ENCODE measurements around the gene ZNF862. TPM values are rescaled to one million over a fixed set of nuclear protein-coding genes. Genes with fewer than 3 reads are reported as not detected.
A peak's percentile ranks its signal among the peaks of the same experiment; 100 is the strongest.

ZNF862 gene
- total and polyA plus RNA-seq, 2 of the 13 experiments (the other 11 are each of a cell fraction or from before 2014, with no cell fraction given) = 0.89 to 2.0 TPM

DNA sequence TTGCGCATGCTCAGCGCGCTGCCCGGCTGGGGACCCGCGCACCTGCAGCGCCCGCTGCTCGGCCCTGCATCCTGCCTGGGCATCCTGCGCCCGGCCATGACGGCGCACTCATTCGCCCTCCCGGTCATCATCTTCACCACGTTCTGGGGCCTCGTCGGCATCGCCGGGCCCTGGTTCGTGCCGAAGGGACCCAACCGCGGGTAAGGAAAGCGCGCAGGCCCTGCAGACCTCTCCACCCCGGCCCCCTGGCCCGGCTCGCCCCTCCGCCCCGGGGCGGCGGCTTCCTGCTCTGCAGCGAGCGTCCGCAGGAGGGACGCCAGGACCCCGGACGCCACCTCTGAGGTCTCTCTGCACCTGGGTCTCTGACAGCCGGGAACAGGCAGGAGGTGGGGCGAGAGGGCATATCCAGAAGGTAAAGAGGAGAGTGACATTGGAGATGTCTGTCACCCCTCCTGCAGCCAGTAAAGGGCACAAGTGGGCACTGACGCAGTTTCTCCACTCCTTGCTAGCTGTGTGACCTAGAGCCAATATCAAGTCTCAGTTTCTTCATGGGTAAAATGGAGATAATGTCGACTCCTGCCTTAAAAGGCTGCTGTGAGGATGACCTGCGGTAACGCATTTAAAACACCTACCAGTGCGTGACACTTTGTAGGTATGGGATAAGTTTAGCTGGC, 35.9 kb downstream of the ZNF862 start (continued):
- TF ChIP-seq SCMH1 (CRISPR knock-in tag; IDR thresholded peaks at IDR 0.05; ENCODE audit: borderline replicate concordance) (no peak), HHEX (CRISPR knock-in tag; IDR thresholded peaks at IDR 0.05) (no peak), ESRRA (CRISPR knock-in tag; IDR thresholded peaks at IDR 0.05; ENCODE audit: low read depth) (peak; percentile 48; the same call in 1 of the 2 replicates), ZNF577 (CRISPR knock-in tag; IDR thresholded peaks at IDR 0.05; ENCODE audit: borderline replicate concordance, low read depth) (no peak), NCOA1 (CRISPR knock-in tag; IDR thresholded peaks at IDR 0.05) (peak; percentile 62; the same call in 1 of the 2 replicates), MIER2 (CRISPR knock-in tag; IDR thresholded peaks at IDR 0.05) (no peak), KDM4B (CRISPR knock-in tag; IDR thresholded peaks at IDR 0.05) (no peak), ISL2 (CRISPR knock-in tag; IDR thresholded peaks at IDR 0.05) (no peak), ZNF530 (CRISPR knock-in tag; IDR thresholded peaks at IDR 0.05; ENCODE audit: low read depth) (no peak), STAT6 (CRISPR knock-in tag; IDR thresholded peaks at IDR 0.05; ENCODE audit: borderline replicate concordance) (no peak), E2F1 (CRISPR knock-in tag; IDR thresholded peaks at IDR 0.05) (0 out of 2 replicates have a peak, but pooled peaks have one; percentile 70), ZNF124 (CRISPR knock-in tag; IDR thresholded peaks at IDR 0.05) (no peak), ZNF296 (CRISPR knock-in tag; conservative IDR thresholded peaks at IDR 0.05) (0 out of 2 replicates have a peak, but pooled peaks have one; percentile 27), YEATS4 (CRISPR knock-in tag; IDR thresholded peaks at IDR 0.05; ENCODE audit: borderline replicate concordance) (no peak; the same call in 1 of the 2 replicates), NR2F2 (IDR thresholded peaks at IDR 0.05; ENCODE audit: borderline replicate concordance, low read depth) (no peak), TBP (CRISPR knock-in tag; IDR thresholded peaks at IDR 0.05) (no peak), ZNF333 (CRISPR knock-in tag; IDR thresholded peaks at IDR 0.05; ENCODE audit: borderline replicate concordance) (peak; percentile 81; the same call in 1 of the 2 replicates), SMAD9 (CRISPR knock-in tag; IDR thresholded peaks at IDR 0.05) (no peak), KDM6A (CRISPR knock-in tag; IDR thresholded peaks at IDR 0.05; ENCODE audit: low read depth) (no peak)
- TF ChIP-seq, protein P1, sequence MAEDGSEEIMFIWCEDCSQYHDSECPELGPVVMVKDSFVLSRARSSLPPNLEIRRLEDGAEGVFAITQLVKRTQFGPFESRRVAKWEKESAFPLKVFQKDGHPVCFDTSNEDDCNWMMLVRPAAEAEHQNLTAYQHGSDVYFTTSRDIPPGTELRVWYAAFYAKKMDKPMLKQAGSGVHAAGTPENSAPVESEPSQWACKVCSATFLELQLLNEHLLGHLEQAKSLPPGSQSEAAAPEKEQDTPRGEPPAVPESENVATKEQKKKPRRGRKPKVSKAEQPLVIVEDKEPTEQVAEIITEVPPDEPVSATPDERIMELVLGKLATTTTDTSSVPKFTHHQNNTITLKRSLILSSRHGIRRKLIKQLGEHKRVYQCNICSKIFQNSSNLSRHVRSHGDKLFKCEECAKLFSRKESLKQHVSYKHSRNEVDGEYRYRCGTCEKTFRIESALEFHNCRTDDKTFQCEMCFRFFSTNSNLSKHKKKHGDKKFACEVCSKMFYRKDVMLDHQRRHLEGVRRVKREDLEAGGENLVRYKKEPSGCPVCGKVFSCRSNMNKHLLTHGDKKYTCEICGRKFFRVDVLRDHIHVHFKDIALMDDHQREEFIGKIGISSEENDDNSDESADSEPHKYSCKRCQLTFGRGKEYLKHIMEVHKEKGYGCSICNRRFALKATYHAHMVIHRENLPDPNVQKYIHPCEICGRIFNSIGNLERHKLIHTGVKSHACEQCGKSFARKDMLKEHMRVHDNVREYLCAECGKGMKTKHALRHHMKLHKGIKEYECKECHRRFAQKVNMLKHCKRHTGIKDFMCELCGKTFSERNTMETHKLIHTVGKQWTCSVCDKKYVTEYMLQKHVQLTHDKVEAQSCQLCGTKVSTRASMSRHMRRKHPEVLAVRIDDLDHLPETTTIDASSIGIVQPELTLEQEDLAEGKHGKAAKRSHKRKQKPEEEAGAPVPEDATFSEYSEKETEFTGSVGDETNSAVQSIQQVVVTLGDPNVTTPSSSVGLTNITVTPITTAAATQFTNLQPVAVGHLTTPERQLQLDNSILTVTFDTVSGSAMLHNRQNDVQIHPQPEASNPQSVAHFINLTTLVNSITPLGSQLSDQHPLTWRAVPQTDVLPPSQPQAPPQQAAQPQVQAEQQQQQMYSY (CRISPR knock-in tag; IDR thresholded peaks at IDR 0.05) = no peak
- TF ChIP-seq, protein P2, sequence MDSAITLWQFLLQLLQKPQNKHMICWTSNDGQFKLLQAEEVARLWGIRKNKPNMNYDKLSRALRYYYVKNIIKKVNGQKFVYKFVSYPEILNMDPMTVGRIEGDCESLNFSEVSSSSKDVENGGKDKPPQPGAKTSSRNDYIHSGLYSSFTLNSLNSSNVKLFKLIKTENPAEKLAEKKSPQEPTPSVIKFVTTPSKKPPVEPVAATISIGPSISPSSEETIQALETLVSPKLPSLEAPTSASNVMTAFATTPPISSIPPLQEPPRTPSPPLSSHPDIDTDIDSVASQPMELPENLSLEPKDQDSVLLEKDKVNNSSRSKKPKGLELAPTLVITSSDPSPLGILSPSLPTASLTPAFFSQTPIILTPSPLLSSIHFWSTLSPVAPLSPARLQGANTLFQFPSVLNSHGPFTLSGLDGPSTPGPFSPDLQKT (CRISPR knock-in tag; IDR thresholded peaks at IDR 0.05; ENCODE audit: borderline replicate concordance) = no peak
